Stimulated activated CD8-positive, alpha-beta memory T cell treated with anti-CD3 and anti-CD28 coated beads, Interleukin-15, amount 100 ng/mL, for 1 hour (primary cell): ENCODE data around the gene TEX2.

Source experiments
- DNase-seq: peaks from one replicate; pipeline ENCODE4 v3.0.0-alpha.2; 2020; ENCODE audit warnings: low read depth

Gene TEX2, protein sequence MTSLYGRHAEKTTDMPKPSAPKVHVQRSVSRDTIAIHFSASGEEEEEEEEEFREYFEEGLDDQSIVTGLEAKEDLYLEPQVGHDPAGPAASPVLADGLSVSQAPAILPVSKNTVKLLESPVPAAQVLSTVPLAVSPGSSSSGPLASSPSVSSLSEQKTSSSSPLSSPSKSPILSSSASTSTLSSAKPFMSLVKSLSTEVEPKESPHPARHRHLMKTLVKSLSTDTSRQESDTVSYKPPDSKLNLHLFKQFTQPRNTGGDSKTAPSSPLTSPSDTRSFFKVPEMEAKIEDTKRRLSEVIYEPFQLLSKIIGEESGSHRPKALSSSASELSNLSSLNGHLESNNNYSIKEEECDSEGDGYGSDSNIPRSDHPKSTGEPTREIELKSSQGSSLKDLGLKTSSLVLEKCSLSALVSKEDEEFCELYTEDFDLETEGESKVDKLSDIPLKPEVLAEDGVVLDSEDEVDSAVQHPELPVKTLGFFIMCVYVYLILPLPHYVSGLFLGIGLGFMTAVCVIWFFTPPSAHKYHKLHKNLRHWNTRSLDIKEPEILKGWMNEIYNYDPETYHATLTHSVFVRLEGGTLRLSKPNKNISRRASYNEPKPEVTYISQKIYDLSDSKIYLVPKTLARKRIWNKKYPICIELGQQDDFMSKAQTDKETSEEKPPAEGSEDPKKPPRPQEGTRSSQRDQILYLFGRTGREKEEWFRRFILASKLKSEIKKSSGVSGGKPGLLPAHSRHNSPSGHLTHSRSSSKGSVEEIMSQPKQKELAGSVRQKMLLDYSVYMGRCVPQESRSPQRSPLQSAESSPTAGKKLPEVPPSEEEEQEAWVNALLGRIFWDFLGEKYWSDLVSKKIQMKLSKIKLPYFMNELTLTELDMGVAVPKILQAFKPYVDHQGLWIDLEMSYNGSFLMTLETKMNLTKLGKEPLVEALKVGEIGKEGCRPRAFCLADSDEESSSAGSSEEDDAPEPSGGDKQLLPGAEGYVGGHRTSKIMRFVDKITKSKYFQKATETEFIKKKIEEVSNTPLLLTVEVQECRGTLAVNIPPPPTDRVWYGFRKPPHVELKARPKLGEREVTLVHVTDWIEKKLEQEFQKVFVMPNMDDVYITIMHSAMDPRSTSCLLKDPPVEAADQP

GRCh38 chr17:64263000-64263766 lies at the start of gene TEX2:
TSS of gene TEX2 (minus strand) at chr17:64263260. CDS start at chr17:64214217, 49,043 bp downstream.
- DNase-seq = peak; percentile 73

GRCh38 chr17:64309710-64310109 lies 46.6 kb upstream of the TEX2 start:
- DNase-seq = no peak

DNA sequence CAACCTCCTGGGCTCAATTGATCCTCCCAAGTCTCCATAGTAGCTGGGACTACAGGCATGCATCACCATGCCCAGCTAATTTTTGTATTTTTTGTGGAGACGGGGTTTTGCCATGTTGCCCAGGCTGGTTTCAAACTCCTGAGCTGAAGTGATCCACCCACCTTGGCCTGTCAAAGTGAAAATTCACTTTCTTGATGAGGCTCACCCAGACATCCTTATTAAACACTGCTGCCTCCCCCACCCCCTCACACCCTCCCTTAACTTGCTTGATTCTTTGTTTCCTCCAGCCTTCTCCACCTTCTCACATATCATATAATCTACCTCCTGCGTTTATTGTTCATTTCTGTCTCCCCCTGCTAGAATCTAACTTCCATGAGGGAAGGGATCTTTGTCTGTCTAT lies 46.0 kb upstream of the TEX2 start:
- no peak for DNase-seq

GRCh38 chr17:64306850-64307463 lies 43.9 kb upstream of the TEX2 start:
- DNase-seq = peak; percentile 44

GRCh38 chr17:64304551-64304950 lies 41.5 kb upstream of the TEX2 start:
- DNase-seq = no peak

- DNase-seq = no peak
Measured at GRCh38 chr17:64300699-64300965, 37.6 kb upstream of the TEX2 start.

GRCh38 chr17:64297467-64298088 lies 34.5 kb upstream of the TEX2 start:
- no peak for DNase-seq

DNA sequence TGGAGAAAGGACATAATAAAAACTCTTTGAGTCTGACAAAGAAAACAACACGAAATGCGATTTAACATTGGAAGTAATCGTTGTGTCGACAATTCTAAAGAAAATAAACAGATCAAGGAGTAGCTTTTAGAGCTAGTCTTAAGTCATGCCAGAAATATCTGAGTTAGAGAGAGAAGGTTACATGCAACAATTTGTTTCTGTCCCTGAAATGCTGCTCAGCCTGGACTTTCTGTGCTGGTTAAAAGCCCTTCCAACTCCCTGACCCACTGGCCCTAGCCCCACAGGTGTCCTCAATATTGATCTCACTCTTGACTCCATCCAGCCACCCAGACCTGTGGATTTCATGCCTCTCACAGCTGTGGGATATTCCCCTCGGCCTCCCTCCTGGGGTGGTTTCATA lies 33.2 kb upstream of the TEX2 start:
- DNase-seq = no peak

DNA sequence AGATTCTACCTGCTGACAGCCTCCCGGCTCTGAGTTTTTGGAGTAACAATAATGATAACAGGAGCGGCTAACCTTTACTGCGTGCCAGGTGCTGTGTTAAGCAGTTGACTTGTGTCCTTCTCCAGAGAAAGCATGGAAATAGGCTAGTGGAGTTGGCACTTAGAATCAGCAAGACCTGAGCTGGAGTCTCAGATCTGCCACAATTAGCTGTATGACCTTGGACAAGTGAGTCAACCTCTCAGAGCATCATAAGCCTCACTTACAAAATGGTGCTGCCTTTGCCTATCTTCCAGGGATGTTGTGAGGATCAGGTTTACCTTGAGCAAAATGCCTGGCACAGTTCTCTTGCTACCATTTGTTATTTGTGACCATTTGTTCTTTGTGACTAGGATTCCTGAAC lies 32.1 kb upstream of the TEX2 start:
- DNase-seq = no peak

- DNase-seq = no peak
Measured at GRCh38 chr17:64291268-64291851, 28.3 kb upstream of the TEX2 start.

DNA sequence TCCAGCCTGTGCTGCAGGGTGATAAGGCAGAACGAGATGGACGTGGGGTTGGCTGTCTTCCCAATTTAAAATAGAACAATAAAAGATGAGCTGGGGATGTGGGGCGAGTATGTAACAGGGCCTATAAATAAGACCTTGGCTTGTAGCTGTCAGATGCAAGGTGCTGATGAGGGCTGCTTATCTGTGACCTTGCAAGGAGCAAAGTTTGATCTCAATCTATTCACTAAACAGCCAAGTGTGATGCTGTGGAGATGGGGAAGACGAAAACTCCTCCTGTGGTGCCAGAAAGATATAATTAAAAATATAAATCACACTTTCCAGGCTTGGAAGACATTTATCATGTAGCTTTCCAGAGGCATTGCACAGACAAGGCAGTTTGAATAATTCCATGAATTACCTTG lies 26.7 kb upstream of the TEX2 start:
- DNase-seq = no peak

- DNase-seq = no peak
Measured at GRCh38 chr17:64282753-64283080, 19.7 kb upstream of the TEX2 start.

- DNase-seq = peak; percentile 6
Measured at GRCh38 chr17:64281962-64282752, 19.1 kb upstream of the TEX2 start.

DNA sequence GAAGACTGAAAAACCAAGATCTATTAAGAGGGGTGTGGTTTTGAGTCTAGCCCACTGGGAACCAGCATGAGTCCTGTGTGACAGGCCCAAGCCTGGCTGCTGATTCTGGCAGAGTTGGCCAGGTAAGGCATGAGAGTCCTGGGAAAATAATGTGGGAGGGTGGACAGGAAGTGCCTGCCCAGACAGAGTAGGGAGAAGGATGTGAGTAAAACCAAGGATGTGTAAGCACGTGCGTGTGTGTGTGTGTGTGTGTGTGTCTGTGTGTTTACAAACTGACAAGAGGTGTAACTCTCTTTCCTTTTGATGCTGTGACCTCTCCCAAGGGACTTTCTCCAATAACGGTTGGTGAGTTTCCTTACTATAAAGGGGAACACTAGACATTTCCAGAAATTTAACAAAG lies 15.6 kb upstream of the TEX2 start:
- DNase-seq = no peak

DNA sequence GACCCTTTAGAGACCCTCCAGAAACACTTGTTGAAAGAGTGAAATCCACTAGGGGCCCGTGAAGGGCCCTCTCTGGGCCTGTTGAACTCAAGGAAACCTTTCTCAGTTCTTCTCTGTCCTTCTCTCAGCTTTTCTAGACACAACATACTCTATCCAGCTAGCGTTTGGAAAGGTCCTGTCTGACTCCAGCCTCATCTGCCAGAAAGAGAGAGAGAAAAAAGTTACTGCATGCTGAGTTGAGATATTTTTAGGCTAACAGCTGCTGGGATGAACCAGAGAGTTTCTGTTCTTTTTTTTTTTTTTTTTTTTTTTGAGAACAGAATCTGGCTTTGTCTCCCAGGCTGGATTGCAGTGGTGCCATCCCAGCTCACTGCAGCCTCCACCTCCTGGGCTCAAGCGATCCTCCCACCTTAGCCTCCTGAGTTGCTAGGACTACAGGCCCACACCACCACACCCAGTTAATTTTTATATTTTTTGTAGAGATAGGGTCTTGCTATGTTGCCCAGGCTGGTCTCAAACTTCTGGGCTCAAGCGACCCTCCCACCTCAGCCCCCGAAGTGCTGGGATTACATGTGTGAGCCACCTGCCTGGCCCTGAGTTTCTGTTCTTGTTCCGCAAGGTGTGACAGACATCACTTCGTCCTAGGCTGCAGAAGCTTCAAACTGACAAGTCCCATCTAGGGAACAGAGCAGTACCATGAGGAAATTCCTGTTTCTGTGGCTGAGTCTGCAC lies 14.9 kb upstream of the TEX2 start:
- DNase-seq = no peak

DNA sequence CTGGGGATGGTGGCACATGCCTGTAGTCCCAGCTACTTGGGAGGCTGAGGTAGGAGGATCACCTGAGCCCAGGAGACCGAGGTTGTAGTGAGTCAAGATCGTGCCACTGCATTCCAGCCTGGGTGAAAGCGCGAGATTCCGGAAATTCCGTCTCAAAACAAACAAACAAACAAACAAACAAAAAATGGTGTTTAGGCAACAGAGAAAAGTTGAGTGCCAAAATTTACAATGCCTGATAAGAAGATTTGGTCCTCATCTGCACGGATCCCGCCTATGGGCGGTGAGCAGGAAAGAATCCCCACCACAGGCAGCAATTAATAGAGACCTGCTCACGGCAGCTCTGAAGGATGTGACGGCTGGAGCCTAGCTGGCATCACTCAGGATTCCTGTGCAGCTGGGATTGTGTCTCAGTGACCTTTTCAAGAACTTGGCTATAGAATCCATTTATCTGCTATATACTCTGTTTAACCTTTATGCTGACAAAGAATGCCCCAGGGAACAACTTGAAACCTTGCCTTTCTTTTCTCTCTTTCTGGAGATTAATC lies 14.0 kb upstream of the TEX2 start:
- no peak for DNase-seq

GRCh38 chr17:64275016-64275415 lies 12.0 kb upstream of the TEX2 start:
- no peak for DNase-seq

GRCh38 chr17:64273006-64273405 lies 9.9 kb upstream of the TEX2 start:
- no peak for DNase-seq

GRCh38 chr17:64270885-64271284 lies 7.8 kb upstream of the TEX2 start:
- DNase-seq = no peak
